ENCODE results near the gene SYNE2. TPM values are rescaled to one million over a fixed set of nuclear protein-coding genes. Genes with fewer than 3 reads are reported as not detected.

Gene SYNE2
- total and polyA plus RNA-seq, 4 donors = 12.0 to 79.9 (median 19.5) TPM

GRCh38 chr14:64059454-64060198 is 206.8 kb downstream of the SYNE2 start:
- Histone ChIP-seq H3K27ac (ENCODE audit: low read depth in 1 of 2, low read length in 2 of 2) (no peak overlapping the region), H3K4me3 (ENCODE audit: low read depth in 1 of 3, low read length in 3 of 3) (no peak overlapping the region), H3K4me1 (ENCODE audit: control insufficient read depth in 4 of 4, insufficient read depth in 4 of 4, low read length in 3 of 4) (no peaks in the 10 kb centered on the region), H3K27me3 (ENCODE audit: control insufficient read depth in 4 of 4, insufficient read depth in 4 of 4, low read length in 3 of 4) (no peaks in the 10 kb centered on the region), H3K9me3 (ENCODE audit: control insufficient read depth in 4 of 4, low read length in 3 of 4) (no peaks in the 10 kb centered on the region), H3K9ac (ENCODE audit: low read depth in 1 of 2, low read length in 2 of 2) (no peak overlapping the region), H3K36me3 (ENCODE audit: control insufficient read depth in 4 of 4, insufficient read depth in 3 of 4, low read depth in 1 of 4, low read length in 3 of 4) (peaks cover 0 to 2% (median under 1%) of the 10 kb centered on the region in 4 donors)
- TF ChIP-seq MAX (IDR thresholded peaks at IDR 0.05) = no peak
- no peak for TF ChIP-seq RAD21 (IDR thresholded peaks at IDR 0.05)
- TF ChIP-seq ZBTB33 (IDR thresholded peaks at IDR 0.05) = no peak
- TF ChIP-seq REST (IDR thresholded peaks at IDR 0.05) = no peak
- no peak for TF ChIP-seq JUND (IDR thresholded peaks at IDR 0.05)
- TF ChIP-seq NR2F2 (IDR thresholded peaks at IDR 0.05) = no peak
- no peak for TF ChIP-seq RXRA (IDR thresholded peaks at IDR 0.05)
- no peak for TF ChIP-seq HNF4G (IDR thresholded peaks at IDR 0.05)
- DNase-seq (ENCODE audit: low spot score) = no peak
- 89% methylated on average over 6 of the region's 6 CpGs for WGBS

- H3K36me3 ChIP-seq (ENCODE audit: control insufficient read depth in 4 of 4, insufficient read depth in 3 of 4, low read depth in 1 of 4, low read length in 3 of 4) = peaks cover 0 to 2% (median under 1%) of the 10 kb centered on the region in 4 donors
- WGBS = 91% methylated on average over 1 of the region's 1 CpG
- no peaks in the 10 kb centered on the region for H3K27me3 ChIP-seq (ENCODE audit: control insufficient read depth in 4 of 4, insufficient read depth in 4 of 4, low read length in 3 of 4)
Observed at GRCh38 chr14:64060199-64060545, 207.4 kb downstream of the SYNE2 start.

GRCh38 chr14:64060648-64061096 is 207.9 kb downstream of the SYNE2 start:
- no peak for DNase-seq (ENCODE audit: low spot score)

More at GRCh38 chr14:64060199-64060545, 207.4 kb downstream of the SYNE2 start:
- TF ChIP-seq SP1 (IDR thresholded peaks at IDR 0.05) (no peak), TAF1 (conservative IDR thresholded peaks at IDR 0.05) (no peak), FOXA1 (IDR thresholded peaks at IDR 0.05) (no peak), RXRA (IDR thresholded peaks at IDR 0.05) (no peak)
- no peak for DNase-seq (ENCODE audit: low spot score)
- Histone ChIP-seq H3K4me1 (ENCODE audit: control insufficient read depth in 4 of 4, insufficient read depth in 4 of 4, low read length in 3 of 4) (no peaks in the 10 kb centered on the region), H3K9me3 (ENCODE audit: control insufficient read depth in 4 of 4, low read length in 3 of 4) (no peaks in the 10 kb centered on the region), H3K9ac (ENCODE audit: low read depth in 1 of 2, low read length in 2 of 2) (no peak overlapping the region), H3K27ac (ENCODE audit: low read depth in 1 of 2, low read length in 2 of 2) (no peak overlapping the region), H3K4me3 (ENCODE audit: low read depth in 1 of 3, low read length in 3 of 3) (no peak overlapping the region)

More at GRCh38 chr14:64060648-64061096, 207.9 kb downstream of the SYNE2 start:
- Histone ChIP-seq H3K27me3 (ENCODE audit: control insufficient read depth in 4 of 4, insufficient read depth in 4 of 4, low read length in 3 of 4) (no peaks in the 10 kb centered on the region), H3K4me1 (ENCODE audit: control insufficient read depth in 4 of 4, insufficient read depth in 4 of 4, low read length in 3 of 4) (no peaks in the 10 kb centered on the region), H3K4me3 (ENCODE audit: low read depth in 1 of 3, low read length in 3 of 3) (no peak overlapping the region), H3K9me3 (ENCODE audit: control insufficient read depth in 4 of 4, low read length in 3 of 4) (no peaks in the 10 kb centered on the region), H3K9ac (ENCODE audit: low read depth in 1 of 2, low read length in 2 of 2) (no peak overlapping the region), H3K36me3 (ENCODE audit: control insufficient read depth in 4 of 4, insufficient read depth in 3 of 4, low read depth in 1 of 4, low read length in 3 of 4) (peaks cover 0 to 2% (median under 1%) of the 10 kb centered on the region in 4 donors), H3K27ac (ENCODE audit: low read depth in 1 of 2, low read length in 2 of 2) (no peak overlapping the region)
- WGBS = 84% methylated on average over 5 of the region's 5 CpGs
- TF ChIP-seq CTCF (IDR thresholded peaks at IDR 0.05; ENCODE audit: low read depth, low read length, missing input control) (peak; percentile 78), RAD21 (IDR thresholded peaks at IDR 0.05) (peak; percentile 88 to 89), HNF4G (IDR thresholded peaks at IDR 0.05) (no peak)

Data from liver (tissue), 9 donors.